AG08396 (cell line): Measurements from ENCODE around the gene FUBP3.
"Not testable (repeated sequence)": the region's sequence is repeated elsewhere in the genome, so short reads cannot be mapped to it uniquely, and the experiment has no call there.

Experiments
- DNase-seq: peaks from one replicate; pipeline ENCODE4 v3.0.0; 2012; ENCODE audit warnings: low spot score, mixed read lengths

The FUBP3 gene

GRCh38 chr9:130556396-130557076 is 22.8 kb upstream of the FUBP3 start:
- DNase-seq: no peak

GRCh38 chr9:130557077-130557468 is 22.3 kb upstream of the FUBP3 start:
- DNase-seq: no peak

DNA sequence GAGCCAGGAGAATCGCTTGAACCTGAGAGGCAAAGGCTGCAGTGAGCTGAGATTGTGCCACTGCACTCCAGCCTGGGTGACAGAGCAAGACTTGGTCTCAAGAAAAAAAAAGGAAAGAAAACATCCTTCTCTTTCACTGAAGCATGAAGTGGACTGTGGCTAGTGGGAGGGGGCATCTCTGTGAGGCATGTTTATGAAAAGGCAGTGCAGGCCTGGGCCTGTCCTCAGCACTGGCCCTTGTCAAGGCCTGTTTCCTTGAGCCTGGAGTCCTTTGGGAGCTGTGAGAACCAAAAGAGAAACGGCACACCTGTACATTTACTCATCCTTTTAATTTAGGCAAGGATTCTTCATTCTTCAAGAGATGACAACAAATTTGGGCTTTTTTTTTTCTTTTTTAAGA is 18.3 kb upstream of the FUBP3 start:
- no peak for DNase-seq

GRCh38 chr9:130562525-130562924 is 16.9 kb upstream of the FUBP3 start:
- not testable (repeated sequence) for DNase-seq

DNA sequence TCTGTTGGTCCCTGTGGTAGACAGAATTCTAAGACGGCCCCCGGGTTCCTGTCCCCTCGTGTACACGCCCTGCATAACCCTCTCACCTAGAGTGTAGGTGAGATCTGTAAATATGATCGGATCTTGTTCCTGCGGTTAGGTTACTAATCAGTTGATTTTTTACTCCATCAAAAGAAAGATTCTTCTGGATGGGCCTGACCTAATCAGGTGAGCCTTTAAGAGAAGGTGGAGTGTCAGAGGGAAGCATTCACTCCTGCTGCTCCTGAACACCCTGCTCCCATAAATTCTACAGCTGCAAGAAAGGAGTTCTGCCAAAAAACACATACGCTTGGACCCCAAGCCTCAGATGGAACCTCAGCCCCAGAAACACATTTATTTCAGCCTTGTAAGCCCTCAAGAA is 15.6 kb upstream of the FUBP3 start:
- DNase-seq: no peak

DNA sequence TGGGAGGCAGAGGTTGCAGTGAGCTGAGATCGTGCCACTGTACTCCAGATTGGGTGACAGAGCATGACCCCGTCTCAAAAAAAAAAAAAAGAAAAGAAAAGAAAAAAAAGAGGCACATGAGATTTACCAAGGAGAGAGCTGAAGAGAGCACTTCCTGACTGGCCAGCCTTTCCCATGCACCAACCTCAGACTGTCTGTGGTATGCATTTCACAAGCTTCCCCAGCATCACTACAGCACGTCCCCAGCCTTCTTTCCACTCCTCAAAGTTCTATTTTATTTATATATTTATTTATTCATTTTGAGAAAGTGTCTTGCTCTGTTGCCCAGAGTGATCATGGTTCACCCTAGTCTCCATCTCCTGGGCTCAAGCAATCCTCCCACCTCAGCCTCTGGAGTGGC is 13.6 kb upstream of the FUBP3 start:
- no peak for DNase-seq

DNA sequence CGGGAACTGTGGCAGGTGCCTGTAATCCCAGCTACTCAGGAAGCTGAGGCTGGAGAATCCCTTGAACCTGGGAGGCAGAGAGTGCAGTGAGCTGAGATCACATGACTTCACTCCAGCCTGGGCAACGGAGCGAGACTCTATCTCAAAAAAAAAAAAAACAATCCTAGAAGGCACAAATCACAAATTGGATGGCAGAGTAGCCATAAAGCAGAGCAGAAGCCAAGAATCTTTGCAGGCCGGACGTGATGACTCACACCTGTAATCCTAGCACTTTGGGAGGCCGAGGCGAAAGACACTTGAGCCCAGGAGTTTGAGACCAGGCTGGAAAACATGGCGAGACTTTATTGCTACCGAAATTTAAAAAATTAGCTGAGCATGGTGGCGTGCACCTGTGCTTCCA is 9.2 kb upstream of the FUBP3 start:
- DNase-seq: no peak

DNA sequence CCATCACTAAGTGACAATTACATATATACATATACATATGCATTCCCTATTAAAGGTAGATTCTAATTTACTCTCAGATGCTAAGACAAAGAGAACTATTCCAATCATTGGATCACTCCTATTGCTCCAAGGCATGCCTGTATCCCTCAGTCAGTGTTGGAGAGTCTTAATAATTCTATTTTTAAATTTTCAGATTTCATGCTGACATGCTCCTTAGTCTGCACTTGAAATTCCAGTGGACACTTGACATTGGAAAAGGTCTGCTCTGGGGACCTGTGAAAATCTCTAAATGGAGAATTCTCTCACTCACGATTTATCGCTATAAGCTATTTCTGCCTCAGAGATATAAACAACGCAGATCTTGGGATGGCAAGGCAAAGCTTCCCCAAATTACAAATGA is 3.9 kb upstream of the FUBP3 start:
- DNase-seq: no peak

- DNase-seq: no peak
Observed at GRCh38 chr9:130576176-130576575, 3.2 kb upstream of the FUBP3 start.

DNA sequence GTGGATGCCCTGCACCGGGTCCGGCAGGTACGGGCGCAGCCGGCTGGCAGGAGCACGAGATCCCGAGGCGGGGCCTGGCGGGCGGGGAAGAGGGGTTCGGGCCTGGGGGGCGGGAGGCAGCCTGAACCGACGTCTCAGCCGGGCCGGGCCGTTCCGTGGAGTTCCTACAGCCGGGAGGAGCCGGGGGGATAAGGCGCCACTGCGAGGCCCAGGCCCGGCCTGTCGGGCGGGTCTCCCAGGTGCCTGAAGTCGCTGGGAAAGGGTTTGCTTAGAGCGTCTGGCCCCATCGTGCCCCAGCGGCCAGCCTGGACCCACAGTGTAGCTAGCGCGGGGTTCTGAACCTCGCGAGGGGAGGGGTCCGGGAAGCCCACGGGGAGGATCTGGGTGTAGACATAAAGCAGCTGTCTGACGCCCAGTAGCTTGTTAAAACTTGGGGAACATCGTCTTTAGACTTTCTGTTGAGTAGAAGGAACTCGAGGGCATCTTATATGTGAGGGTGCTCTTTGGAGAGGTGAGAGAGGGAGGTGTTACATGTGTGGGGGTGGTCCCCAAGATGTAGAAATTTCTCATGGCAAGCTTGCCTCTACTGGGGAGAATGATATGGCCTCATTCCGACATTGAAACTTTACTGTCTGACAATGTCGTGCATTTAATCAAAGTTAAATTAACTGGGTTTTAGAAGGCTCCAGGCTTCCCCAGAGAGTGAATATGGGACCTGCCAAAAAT is 524 bp downstream of the FUBP3 start:
- DNase-seq: peak; percentile 43

DNA sequence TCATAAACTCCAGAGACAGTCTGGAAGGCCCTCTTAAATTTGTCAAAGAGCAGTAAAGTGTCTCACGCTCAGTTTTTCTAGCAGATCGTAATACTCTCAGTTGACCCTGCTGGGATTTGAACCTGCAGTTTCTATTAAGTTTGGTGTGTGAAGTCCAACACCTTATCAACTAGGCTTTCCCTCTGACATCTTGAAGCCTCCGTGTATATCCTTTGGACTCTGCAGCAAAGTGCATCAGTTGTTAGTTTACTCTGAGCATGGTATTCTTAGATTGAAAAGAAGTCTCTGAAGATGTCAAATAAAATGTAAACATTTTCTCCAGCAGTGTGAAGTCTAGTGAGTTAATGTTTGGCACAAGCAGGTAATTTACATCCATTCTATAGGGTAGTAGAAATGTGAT is 2.4 kb downstream of the FUBP3 start:
- DNase-seq: no peak

GRCh38 chr9:130583271-130583670 is 3.9 kb downstream of the FUBP3 start:
- no peak for DNase-seq

DNA sequence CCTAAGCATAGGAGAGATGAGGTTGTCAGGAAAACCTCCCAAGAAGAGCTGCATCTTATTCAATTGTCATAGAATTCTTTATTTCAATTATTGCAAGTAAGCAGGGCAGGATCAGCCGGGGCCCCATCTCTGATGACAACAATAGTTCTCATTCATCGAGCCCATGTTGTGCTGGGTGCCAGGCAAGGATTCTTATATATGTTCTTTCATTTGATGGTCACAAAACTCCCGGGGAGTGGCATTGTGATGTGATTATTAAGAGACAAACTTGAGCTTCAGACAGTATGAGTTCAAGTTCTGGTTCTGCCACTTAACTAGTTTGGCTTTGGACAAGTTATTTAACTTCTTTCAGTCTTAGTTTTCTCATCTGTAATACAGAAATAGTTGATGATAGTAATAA is 8.5 kb downstream of the FUBP3 start:
- no peak for DNase-seq

- DNase-seq: no peak
Observed at GRCh38 chr9:130588416-130588815, 9.0 kb downstream of the FUBP3 start.

GRCh38 chr9:130589754-130590153 is 10.4 kb downstream of the FUBP3 start:
- DNase-seq: no peak

DNA sequence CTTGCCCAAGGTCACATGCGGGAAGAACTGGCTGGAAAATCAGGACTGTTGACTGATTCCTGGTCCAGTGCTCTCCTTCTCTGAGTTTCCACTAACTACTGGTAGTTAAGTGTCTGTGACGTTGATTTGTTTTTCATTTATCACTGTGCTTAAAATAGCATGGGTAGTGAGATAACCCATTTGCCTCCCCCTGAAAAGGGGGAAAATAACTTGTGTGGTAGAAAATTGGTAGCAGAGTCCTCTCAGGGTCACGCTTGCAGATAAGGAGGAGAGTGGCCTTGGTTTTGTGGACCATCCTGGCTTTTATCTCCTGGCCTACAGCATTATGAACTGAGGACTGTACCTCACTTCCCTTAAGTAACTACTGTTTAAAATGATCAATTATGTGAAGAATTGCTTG is 10.9 kb downstream of the FUBP3 start:
- no peak for DNase-seq

- DNase-seq: no peak
Observed at GRCh38 chr9:130593020-130593419, 13.6 kb downstream of the FUBP3 start.

- DNase-seq: no peak
Observed at GRCh38 chr9:130597228-130597627, 17.9 kb downstream of the FUBP3 start.

- DNase-seq: no peak
Observed at GRCh38 chr9:130598188-130598587, 18.8 kb downstream of the FUBP3 start.

DNA sequence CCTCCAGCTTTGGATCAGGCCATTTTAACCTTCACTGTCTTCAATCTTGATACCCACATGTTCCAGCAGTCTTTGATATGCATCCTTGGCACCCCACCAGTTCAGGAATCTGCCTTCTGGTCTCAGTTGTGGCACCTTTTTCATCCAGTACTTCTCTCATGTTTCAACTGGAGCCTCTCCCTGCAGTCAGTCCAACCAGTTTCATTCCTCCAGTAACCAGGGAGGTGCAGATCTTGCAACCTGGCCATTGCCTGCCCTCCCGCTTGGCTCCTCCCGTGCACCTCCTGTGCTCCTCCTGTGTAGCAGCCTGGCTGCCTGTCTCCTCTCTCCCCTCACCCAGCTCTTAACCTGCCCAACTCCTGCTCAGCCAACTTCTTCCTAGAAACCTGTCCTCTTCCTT is 20.2 kb downstream of the FUBP3 start:
- no peak for DNase-seq

DNA sequence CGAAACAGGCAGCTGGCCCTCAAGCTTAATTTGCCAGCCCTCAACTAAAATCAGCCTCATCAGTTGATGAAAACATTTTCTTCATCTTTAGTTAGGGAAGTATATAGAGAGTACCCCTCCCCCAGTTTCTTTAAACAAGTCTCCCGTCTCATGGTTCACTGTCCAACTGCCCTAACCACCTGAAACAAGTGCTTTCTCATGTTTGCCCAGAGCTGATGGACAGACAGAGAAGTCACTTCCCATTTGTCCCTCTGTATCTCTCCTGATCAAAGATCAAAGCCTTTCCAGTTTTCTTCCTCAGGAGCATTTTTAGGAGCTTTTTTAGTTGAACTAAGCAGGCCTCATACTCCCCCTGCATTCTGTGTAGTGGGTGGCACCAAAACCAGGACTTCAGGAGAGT is 21.7 kb downstream of the FUBP3 start:
- DNase-seq: no peak

DNA sequence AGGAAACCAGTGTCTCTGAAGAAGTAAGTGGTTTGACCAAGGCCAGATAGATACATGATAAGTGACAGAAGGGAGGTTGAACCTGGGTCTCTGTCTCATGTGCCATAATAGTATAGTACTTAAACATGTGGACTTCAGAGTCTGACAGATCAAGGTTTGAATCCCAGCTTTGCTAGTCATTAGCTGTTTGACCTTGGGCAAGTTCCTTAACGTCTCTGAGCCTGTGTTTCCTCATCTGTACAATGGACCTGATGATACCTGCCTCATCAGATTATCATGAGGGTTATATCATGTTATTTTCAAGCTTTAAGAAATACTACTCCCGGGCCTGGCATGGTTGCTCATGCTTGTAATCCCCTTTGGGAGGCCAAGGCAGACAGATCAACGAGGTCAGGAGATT is 24.9 kb downstream of the FUBP3 start:
- DNase-seq: no peak

GRCh38 chr9:130606887-130607600 is 27.7 kb downstream of the FUBP3 start:
- DNase-seq: no peak
